ENCODE data around the gene TPSAB1. TPM values are rescaled to one million over a fixed set of nuclear protein-coding genes. Genes with fewer than 3 reads are reported as not detected.
"Not testable (repeated sequence)": the region's sequence is repeated elsewhere in the genome, so short reads cannot be mapped to it uniquely, and the experiment has no call there.

Gene TPSAB1
- total RNA-seq, 2 donors from 2014 or later: 30.4 to 62.1 TPM

DNA sequence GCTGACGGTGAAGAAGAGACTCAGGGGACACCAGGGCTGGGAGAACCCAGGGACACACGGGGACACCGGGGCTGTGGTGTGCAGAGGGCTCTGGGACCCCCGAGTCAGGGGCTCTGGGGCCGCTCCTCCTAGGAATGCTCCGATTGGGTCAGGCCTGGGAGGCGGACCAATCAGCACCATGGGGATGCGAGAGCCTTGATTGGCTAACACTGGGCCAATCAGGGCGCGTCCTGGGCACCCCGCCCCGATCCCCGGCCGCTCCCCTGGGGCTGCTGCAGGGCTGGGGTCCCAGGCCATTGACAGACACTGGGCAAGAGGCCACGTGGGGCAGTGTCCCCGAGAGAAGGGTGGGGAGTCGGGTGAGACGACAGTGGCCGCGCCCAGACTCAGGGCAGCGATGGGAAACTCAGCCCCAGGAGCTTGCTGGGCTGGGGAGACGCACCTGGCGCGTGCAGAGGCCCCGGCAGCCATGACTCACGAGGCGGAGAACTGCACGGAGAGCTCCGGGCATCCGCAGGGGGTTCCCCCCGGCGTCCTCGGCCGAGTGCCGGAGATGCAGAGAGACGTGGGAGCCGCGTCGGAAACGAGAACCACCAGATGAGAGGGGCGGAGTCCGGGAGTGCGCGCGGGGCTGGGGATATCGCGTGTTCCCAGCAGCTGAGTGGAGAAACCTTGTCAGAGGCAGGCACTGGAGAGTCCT is 8.3 kb upstream of the TPSAB1 start:
- H3K4me1 ChIP-seq; H3K9me3 ChIP-seq; H3K27ac ChIP-seq; H3K4me3 ChIP-seq; H3K9ac ChIP-seq (ENCODE audit: low read depth in 2 of 2, low read length in 2 of 2); H3K36me3 ChIP-seq; DNase-seq; H3K27me3 ChIP-seq; intact Hi-C loops (cut with DNase I): not testable (repeated sequence)

DNA sequence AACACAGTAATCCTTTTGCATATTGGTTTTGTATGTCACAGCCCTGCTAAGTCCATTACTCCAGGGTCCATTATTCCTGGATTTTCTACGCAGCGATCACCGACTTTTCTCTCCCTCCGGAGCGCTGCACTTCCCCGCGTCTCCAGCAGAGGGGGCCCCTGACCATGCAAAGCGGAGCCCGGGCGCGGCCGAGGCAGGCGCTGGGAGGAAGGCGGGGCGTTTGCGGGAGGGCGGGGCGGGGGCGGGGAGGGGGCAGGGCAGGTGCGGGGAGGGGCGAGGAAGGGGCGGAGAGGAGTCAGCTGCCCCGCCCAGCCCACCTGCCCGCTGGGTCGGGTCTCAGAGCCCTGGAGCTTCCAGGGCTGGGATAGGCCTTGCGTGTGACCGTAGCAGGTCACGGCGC is 3.8 kb upstream of the TPSAB1 start:
- intact Hi-C loops (cut with DNase I); H3K4me1 ChIP-seq; H3K27me3 ChIP-seq; DNase-seq; H3K9me3 ChIP-seq; H3K36me3 ChIP-seq; H3K9ac ChIP-seq (ENCODE audit: low read depth in 2 of 2, low read length in 2 of 2); H3K4me3 ChIP-seq; H3K27ac ChIP-seq: not testable (repeated sequence)

DNA sequence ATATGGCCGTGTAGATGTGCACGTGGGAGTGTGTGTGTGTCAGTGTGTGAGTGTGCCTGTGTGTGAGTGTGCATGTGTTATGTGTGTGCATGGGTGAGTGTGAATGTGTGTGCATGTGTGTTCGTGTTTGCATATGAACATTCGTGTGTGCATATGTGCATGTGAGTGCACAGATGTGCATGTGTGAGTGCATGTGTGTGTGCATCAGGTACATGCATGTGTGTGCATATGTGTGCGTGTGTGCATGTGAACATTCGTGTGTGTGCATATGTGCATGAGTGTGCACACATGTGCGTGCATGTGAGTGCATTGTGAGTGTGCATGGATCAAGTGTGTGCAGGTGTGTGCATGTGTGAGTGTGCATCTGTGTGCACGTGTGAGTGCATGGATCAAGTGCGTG is 2.5 kb upstream of the TPSAB1 start:
- no peak for DNase-seq
- no peaks in the 10 kb centered on the region for H3K4me1 ChIP-seq
- H3K9ac ChIP-seq (ENCODE audit: low read depth in 2 of 2, low read length in 2 of 2): no peak overlapping the region
- H3K9me3 ChIP-seq: no peaks in the 10 kb centered on the region
- no peaks in the 10 kb centered on the region for H3K36me3 ChIP-seq
- no peak overlapping the region for H3K27ac ChIP-seq
- intact Hi-C loops (cut with DNase I): no loop called here
- H3K27me3 ChIP-seq: no peaks in the 10 kb centered on the region
- TF ChIP-seq, protein P1, sequence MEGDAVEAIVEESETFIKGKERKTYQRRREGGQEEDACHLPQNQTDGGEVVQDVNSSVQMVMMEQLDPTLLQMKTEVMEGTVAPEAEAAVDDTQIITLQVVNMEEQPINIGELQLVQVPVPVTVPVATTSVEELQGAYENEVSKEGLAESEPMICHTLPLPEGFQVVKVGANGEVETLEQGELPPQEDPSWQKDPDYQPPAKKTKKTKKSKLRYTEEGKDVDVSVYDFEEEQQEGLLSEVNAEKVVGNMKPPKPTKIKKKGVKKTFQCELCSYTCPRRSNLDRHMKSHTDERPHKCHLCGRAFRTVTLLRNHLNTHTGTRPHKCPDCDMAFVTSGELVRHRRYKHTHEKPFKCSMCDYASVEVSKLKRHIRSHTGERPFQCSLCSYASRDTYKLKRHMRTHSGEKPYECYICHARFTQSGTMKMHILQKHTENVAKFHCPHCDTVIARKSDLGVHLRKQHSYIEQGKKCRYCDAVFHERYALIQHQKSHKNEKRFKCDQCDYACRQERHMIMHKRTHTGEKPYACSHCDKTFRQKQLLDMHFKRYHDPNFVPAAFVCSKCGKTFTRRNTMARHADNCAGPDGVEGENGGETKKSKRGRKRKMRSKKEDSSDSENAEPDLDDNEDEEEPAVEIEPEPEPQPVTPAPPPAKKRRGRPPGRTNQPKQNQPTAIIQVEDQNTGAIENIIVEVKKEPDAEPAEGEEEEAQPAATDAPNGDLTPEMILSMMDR (IDR thresholded peaks at IDR 0.05): no peak
- H3K4me3 ChIP-seq: no peak overlapping the region

DNA sequence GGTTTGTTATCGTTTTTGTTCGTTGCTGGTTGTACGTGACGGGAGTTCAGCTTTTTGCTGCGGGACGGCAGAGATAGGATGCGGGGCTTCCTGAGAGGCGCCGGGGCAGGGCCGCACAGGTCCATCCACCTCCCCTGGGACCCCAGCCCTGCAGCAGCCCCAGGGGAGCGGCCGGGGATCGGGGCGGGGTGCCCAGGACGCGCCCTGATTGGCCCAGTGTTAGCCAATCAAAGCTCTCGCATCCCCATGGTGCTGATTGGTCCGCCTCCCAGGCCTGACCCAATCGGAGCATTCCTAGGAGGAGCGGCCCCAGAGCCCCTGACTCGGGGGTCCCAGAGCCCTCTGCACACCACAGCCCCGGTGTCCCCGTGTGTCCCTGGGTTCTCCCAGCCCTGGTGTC is 1.6 kb upstream of the TPSAB1 start:
- H3K27ac ChIP-seq; DNase-seq; H3K4me1 ChIP-seq; H3K9me3 ChIP-seq; H3K4me3 ChIP-seq; H3K27me3 ChIP-seq; intact Hi-C loops (cut with DNase I); H3K9ac ChIP-seq (ENCODE audit: low read depth in 2 of 2, low read length in 2 of 2); H3K36me3 ChIP-seq: not testable (repeated sequence)

DNA sequence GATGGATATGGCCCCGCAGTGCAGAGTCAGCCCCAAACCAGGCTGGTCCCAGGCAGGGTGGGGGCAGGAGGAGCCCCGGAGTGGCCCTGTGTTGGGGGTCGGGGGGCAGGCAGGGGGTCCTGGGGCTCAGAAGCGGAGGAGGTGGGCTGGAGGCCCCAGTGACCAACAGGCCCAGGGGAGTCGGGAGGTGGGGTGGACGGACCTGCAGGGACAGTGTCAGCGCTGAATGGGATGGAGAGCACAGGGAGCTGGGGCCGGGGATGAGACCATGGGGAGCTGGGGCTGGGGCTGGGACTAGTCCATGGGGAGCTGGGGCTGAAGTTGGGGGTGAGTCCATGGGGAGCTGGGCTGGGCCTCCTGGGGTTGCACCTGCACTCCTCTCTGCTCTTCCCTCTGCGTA is 930 bp upstream of the TPSAB1 start:
- H3K27me3 ChIP-seq; H3K9me3 ChIP-seq; DNase-seq; H3K36me3 ChIP-seq; H3K4me1 ChIP-seq; H3K4me3 ChIP-seq; H3K9ac ChIP-seq (ENCODE audit: low read depth in 2 of 2, low read length in 2 of 2); H3K27ac ChIP-seq; intact Hi-C loops (cut with DNase I): not testable (repeated sequence)

DNA sequence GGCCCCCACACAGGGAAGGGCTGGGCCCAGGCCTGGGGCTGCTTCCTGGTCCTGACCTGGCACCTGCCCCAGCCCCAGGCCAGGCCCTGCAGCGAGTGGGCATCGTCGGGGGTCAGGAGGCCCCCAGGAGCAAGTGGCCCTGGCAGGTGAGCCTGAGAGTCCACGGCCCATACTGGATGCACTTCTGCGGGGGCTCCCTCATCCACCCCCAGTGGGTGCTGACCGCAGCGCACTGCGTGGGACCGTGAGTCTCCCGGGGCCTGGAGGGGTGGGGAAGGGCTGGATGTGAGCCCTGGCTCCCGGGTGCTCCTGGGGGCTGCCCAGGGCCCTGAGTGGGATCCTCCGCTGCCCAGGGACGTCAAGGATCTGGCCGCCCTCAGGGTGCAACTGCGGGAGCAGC is 576 bp downstream of the TPSAB1 start:
- H3K9me3 ChIP-seq; intact Hi-C loops (cut with DNase I); H3K27ac ChIP-seq; H3K4me3 ChIP-seq; H3K4me1 ChIP-seq; H3K27me3 ChIP-seq; H3K9ac ChIP-seq (ENCODE audit: low read depth in 2 of 2, low read length in 2 of 2); H3K36me3 ChIP-seq; DNase-seq: not testable (repeated sequence)

DNA sequence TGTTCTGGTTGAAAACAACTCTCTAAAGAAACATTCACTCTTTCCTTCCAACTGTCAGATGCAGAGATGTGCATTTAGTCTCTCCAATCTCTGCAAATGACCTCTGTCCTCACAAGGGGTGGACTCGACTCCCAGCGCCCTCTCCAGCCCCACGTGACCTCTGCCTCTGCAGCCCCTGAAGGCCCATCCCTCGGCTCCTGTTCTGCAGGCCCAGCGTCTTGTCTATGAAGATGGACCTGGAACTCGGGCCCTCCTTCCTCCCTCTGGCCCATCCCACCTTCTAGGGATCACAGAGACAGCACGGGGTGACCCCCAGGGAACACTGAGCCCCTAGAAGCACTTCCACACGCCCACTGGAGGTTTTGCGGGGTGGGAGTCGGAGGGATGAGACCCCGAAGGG is 2.9 kb downstream of the TPSAB1 start:
- H3K4me1 ChIP-seq; DNase-seq; H3K36me3 ChIP-seq; H3K27ac ChIP-seq; H3K9me3 ChIP-seq; H3K27me3 ChIP-seq; H3K9ac ChIP-seq (ENCODE audit: low read depth in 2 of 2, low read length in 2 of 2); intact Hi-C loops (cut with DNase I); H3K4me3 ChIP-seq: not testable (repeated sequence)

DNA sequence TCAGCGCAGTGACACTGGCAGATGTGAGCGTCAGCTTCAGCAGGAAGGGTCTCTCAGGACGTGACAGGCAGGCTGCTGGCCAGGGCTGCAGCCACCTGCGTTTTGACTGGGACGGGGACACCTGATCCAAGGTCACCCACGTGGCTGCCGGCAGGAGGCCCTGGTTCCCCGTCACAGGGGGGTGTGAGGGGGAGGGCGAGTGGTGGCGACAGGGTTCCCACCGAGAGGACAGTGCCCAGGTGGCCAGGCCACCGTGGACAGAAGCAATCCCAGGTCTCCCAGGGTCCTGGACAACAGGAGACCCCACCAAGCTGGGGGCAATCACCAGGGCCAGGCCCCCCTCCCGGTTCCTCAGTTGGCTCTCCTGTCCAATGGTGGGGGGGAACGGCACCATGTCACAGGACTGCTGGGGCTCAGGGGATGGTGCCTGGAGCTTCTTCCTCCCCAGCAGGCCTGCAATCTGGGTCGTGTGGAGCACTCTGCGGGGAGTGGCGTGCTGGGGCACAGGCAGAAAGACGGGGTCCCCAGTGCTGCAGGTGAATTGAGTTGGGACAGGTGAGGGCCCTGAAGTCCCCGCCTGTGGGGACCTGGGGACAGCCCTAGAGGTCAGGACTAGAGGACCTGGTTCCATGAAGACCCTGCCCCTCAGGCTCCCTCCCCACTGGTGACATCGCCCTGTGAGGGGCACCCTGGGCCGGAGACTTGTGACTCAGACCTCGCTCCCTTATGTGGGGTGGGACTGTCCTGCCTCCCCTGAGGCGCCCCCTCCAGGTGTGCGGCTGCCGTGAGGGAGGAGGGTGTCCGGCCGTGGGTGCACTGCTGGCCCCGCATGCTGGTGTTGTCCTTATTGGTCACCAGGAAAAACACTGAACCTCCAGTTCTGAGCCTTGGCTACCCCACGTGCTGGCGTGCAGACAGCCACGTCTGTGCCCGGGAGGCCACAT is 3.7 kb downstream of the TPSAB1 start:
- H3K4me1 ChIP-seq; H3K27ac ChIP-seq; H3K36me3 ChIP-seq; H3K9ac ChIP-seq (ENCODE audit: low read depth in 2 of 2, low read length in 2 of 2); H3K9me3 ChIP-seq; intact Hi-C loops (cut with DNase I); H3K4me3 ChIP-seq; H3K27me3 ChIP-seq; DNase-seq: not testable (repeated sequence)

DNA sequence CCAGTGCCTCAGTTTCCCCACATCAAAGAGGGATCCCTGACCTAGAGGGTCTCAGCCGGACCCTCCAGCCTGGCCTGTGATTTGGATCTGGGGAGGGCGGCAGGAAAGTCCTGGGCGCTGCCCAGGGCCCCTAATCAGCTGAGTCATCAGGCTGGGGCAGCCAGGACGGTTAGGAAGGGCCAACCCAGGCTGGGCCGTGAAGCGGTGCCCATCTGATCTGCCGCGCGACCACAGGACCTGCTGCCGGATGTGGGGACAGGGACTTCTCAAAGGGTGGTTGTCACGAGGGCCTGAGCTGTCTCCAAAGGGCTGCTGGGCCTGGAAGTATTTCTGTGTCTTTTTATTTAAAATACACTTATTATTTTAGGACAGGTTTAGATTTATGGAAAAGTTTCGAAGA is 4.4 kb downstream of the TPSAB1 start:
- intact Hi-C loops (cut with DNase I): no loop called here
- H3K9me3 ChIP-seq: no peaks in the 10 kb centered on the region
- TF ChIP-seq, protein P1 (IDR thresholded peaks at IDR 0.05): no peak
- no peak for DNase-seq
- no peak overlapping the region for H3K9ac ChIP-seq (ENCODE audit: low read depth in 2 of 2, low read length in 2 of 2)
- no peak overlapping the region for H3K4me3 ChIP-seq
- no peaks in the 10 kb centered on the region for H3K36me3 ChIP-seq
- no peak overlapping the region for H3K27ac ChIP-seq
- no peaks in the 10 kb centered on the region for H3K4me1 ChIP-seq
- no peaks in the 10 kb centered on the region for H3K27me3 ChIP-seq

All from colonic mucosa (tissue), 4 donors.